SK-N-SH treated with all-trans-retinoic acid at 6 μM for 48 hours (cell line): ENCODE results near the gene RBMY1D.

Source experiments
- CSDC2 ChIP-seq: fragments of 250-450 bp; sonication (Bioruptor Pico); IDR thresholded peaks from 2 replicates; pipeline ENCODE4 v1.5.0; 2020; ENCODE audit warnings: mild to moderate bottlenecking, moderate library complexity
- ESRRG ChIP-seq: fragments of 250-450 bp; sonication (Bioruptor Pico); IDR thresholded peaks from 2 replicates; pipeline ENCODE4 v1.6.1; 2021; ENCODE audit warnings: mild to moderate bottlenecking
- POU6F1 ChIP-seq: fragments of 250-450 bp; sonication (Bioruptor Pico); IDR thresholded peaks from 2 replicates; pipeline ENCODE4 v1.8.0; 2021; ENCODE audit warnings: low read depth, mild to moderate bottlenecking, moderate library complexity, borderline replicate concordance
- RARB ChIP-seq: fragments of 250-450 bp; sonication (Bioruptor Pico); IDR thresholded peaks from 2 replicates; pipeline ENCODE4 v1.8.0; 2021; ENCODE audit warnings: mild to moderate bottlenecking, moderate library complexity
- TCF4 ChIP-seq: fragments of 250-450 bp; sonication (Bioruptor Pico); IDR thresholded peaks from 2 replicates; pipeline ENCODE4 v1.8.0; 2021; ENCODE audit warnings: mild to moderate bottlenecking, moderate library complexity, borderline replicate concordance
- TOX ChIP-seq: fragments of 250-450 bp; sonication (Bioruptor Pico); IDR thresholded peaks from 2 replicates; pipeline ENCODE4 v1.8.0; 2021; ENCODE audit warnings: mild to moderate bottlenecking, moderate library complexity, borderline replicate concordance
- TSHZ2 ChIP-seq: fragments of 250-450 bp; sonication (Bioruptor Pico); IDR thresholded peaks from 2 replicates; pipeline ENCODE4 v1.5.0; 2020; ENCODE audit warnings: mild to moderate bottlenecking, moderate library complexity
- ZNF70 ChIP-seq: fragments of 450-650 bp; formaldehyde crosslinking; IDR thresholded peaks from 2 replicates; pipeline ENCODE4 v1.5.0; 2020; ENCODE audit warnings: mild to moderate bottlenecking, moderate library complexity
- TF ChIP-seq, protein P1 (sequence below): fragments of 250-450 bp; sonication (Bioruptor Pico); IDR thresholded peaks from 2 replicates; pipeline ENCODE4 v1.5.1; 2021; ENCODE audit warnings: mild to moderate bottlenecking, moderate library complexity

DNA sequence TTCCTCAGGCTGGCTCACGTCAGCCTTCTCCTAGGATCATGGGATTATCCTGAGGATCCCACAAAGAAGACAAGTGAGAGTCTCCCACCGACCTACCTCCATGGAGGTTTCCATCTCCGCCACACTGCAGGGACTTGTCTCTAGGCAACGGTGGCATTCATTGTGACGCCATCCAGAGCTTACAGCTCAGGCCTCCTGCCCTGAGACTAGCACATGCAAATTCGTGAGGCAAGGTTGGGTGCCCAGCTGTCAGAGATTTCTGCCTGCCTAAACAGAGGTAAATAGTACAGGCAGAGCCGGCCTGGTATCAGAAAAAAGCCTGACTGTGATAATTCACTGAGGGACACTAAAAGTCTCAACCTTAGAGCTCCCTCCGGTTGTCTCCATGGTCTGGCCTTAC lies 58.0 kb downstream of the RBMY1D start:
- TF ChIP-seq CSDC2 (CRISPR knock-in tag) (no peak), POU6F1 (CRISPR knock-in tag) (no peak), TOX (CRISPR knock-in tag) (no peak), RARB (CRISPR knock-in tag) (no peak), TSHZ2 (CRISPR knock-in tag) (no peak), ZNF70 (CRISPR knock-in tag) (no peak), ESRRG (CRISPR knock-in tag) (no peak), TCF4 (CRISPR knock-in tag) (no peak)
- TF ChIP-seq, protein P1, sequence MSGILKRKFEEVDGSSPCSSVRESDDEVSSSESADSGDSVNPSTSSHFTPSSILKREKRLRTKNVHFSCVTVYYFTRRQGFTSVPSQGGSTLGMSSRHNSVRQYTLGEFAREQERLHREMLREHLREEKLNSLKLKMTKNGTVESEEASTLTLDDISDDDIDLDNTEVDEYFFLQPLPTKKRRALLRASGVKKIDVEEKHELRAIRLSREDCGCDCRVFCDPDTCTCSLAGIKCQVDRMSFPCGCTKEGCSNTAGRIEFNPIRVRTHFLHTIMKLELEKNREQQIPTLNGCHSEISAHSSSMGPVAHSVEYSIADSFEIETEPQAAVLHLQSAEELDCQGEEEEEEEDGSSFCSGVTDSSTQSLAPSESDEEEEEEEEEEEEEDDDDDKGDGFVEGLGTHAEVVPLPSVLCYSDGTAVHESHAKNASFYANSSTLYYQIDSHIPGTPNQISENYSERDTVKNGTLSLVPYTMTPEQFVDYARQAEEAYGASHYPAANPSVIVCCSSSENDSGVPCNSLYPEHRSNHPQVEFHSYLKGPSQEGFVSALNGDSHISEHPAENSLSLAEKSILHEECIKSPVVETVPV (CRISPR knock-in tag), result no peak
